ENCODE results near the gene ABLIM2. TPM values are rescaled to one million over a fixed set of nuclear protein-coding genes. Genes with fewer than 3 reads are reported as not detected.

ABLIM2 gene
- total and polyA plus RNA-seq, 4 donors = 12.2 to 60.4 (median 43.1) TPM

DNA sequence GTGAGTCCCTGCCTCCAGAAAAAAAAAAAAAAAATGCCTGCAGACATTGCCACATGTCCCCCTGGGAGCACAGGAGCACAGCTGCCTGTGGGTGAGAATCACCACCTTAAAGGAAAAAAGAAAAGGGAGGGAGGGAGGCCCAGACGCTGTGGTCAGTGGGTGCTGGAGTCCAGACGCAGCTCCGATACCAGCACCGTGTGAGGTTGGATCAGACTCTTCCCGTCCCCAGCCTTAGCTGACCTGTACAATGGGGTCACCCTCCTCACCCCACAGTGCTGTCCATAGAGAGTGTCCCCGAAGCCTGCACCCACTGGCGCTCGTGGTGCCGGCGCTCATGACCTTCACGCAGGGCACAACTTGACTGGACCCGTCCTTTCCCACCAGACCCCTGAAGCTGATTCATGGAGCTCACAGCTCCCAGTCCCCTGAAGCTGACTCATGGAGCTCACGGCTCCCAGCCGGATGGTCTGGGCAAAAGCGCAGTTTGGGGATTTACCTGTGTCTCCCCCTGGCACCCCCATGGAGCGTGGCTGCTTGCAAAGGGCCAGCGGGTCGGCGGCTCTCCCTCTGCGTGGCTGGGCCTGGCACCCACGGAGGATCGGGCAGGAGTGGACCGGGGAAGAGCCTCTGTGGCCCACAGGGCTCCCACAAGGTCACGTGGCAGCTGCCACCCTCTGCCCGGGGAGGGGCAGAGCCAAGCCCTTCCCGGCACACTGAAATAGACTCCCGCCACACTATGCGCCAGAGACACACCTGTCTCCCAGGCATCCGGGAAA is 31.4 kb downstream of the ABLIM2 start:
- 88% methylated on average over 23 of the region's 29 CpGs for WGBS (ENCODE audit: insufficient coverage)
- Histone ChIP-seq H3K27me3 (ENCODE audit: control insufficient read depth, insufficient read depth, low read length) (no peaks in the 10 kb centered on the region), H3K36me3 (ENCODE audit: control insufficient read depth, insufficient read depth, low read length) (peaks cover 22% of the 10 kb centered on the region), H3K4me3 (ENCODE audit: low read depth, low read length) (no peak overlapping the region), H3K4me1 (ENCODE audit: control insufficient read depth, insufficient read depth, low read length) (peaks cover 34% of the 10 kb centered on the region), H3K9me3 (ENCODE audit: control insufficient read depth, insufficient read depth, low read length) (no peaks in the 10 kb centered on the region), H3K27ac (ENCODE audit: low read depth, low read length) (no peak overlapping the region)
- no peak for DNase-seq (ENCODE audit: low read depth in 4 of 6, low spot score in 6 of 6)

GRCh38 chr4:8126523-8126922 is 32.1 kb downstream of the ABLIM2 start:
- H3K4me1 ChIP-seq (ENCODE audit: control insufficient read depth, insufficient read depth, low read length) = peaks cover 29% of the 10 kb centered on the region
- WGBS (ENCODE audit: insufficient coverage) = 87% methylated on average over 12 of the region's 13 CpGs

DNA sequence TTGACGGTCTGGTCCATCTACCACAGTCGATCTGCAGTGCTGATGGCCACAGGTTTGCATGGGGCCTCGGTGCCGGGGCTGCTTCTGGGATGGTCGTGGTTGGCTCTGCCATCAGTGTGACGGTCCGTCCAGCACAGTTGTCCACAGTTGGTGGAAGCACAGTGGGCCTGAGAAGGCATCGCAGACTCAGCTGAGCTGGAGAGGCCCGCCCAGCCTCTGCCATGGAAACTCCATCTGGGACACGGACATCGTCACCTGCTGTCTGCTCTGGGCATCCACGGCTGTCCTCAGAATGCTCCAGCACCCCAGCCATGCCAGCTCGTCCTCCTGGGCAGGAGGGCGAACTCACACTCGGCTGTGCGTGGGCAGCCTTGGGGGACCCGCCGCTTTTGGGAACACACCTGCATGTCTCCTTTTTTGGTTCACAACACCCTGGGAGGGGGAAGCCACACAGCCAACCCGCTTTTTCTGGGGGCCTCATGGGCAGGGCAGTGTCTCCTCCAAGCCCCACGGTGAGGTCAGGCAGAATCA is 33.0 kb downstream of the ABLIM2 start:
- 96% methylated on average over 20 of the region's 20 CpGs for WGBS (ENCODE audit: insufficient coverage)
- Histone ChIP-seq H3K4me1 (ENCODE audit: control insufficient read depth, insufficient read depth, low read length) (peaks cover 24% of the 10 kb centered on the region), H3K9me3 (ENCODE audit: control insufficient read depth, insufficient read depth, low read length) (no peaks in the 10 kb centered on the region), H3K36me3 (ENCODE audit: control insufficient read depth, insufficient read depth, low read length) (peaks cover 28% of the 10 kb centered on the region), H3K4me3 (ENCODE audit: low read depth, low read length) (no peak overlapping the region), H3K27ac (ENCODE audit: low read depth, low read length) (no peak overlapping the region), H3K27me3 (ENCODE audit: control insufficient read depth, insufficient read depth, low read length) (no peaks in the 10 kb centered on the region)
- DNase-seq (ENCODE audit: low read depth in 4 of 6, low spot score in 6 of 6) = no peak

More at GRCh38 chr4:8126523-8126922, 32.1 kb downstream of the ABLIM2 start:
- no peak overlapping the region for H3K27ac ChIP-seq (ENCODE audit: low read depth, low read length)
- H3K36me3 ChIP-seq (ENCODE audit: control insufficient read depth, insufficient read depth, low read length) = peaks cover 22% of the 10 kb centered on the region
- H3K4me3 ChIP-seq (ENCODE audit: low read depth, low read length) = no peak overlapping the region
- DNase-seq (ENCODE audit: low read depth in 4 of 6, low spot score in 6 of 6) = no peak
- no peaks in the 10 kb centered on the region for H3K9me3 ChIP-seq (ENCODE audit: control insufficient read depth, insufficient read depth, low read length)
- H3K27me3 ChIP-seq (ENCODE audit: control insufficient read depth, insufficient read depth, low read length) = no peaks in the 10 kb centered on the region

- no peak overlapping the region for H3K27ac ChIP-seq (ENCODE audit: low read depth, low read length)
- WGBS (ENCODE audit: insufficient coverage) = 84% methylated on average over 4 of the region's 5 CpGs
- no peaks in the 10 kb centered on the region for H3K9me3 ChIP-seq (ENCODE audit: control insufficient read depth, insufficient read depth, low read length)
- no peak for DNase-seq (ENCODE audit: low read depth in 4 of 6, low spot score in 6 of 6)
- peaks cover 21% of the 10 kb centered on the region for H3K4me1 ChIP-seq (ENCODE audit: control insufficient read depth, insufficient read depth, low read length)
- no peaks in the 10 kb centered on the region for H3K27me3 ChIP-seq (ENCODE audit: control insufficient read depth, insufficient read depth, low read length)
- no peak overlapping the region for H3K4me3 ChIP-seq (ENCODE audit: low read depth, low read length)
- peaks cover 30% of the 10 kb centered on the region for H3K36me3 ChIP-seq (ENCODE audit: control insufficient read depth, insufficient read depth, low read length)
Measured at GRCh38 chr4:8123870-8124269, 34.7 kb downstream of the ABLIM2 start.

DNA sequence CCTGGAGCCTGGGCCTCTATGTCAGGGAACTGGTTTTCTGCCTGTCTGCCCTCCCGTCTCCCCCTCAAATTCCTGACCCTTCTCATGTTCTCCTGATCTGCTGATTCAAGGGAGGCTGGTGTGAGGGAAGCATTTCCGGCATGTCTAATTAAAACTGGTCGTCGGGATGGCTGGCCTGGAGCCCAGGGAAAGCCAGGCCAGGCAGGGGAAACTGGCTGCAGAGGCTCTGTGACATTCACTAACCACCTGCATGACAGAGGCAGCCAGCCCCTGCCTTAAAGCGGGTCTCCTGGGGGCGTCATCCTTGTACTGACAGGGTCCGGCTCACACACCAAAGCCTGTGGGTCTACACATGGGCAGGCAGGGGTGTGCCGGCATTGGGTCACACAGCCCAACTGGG is 35.2 kb downstream of the ABLIM2 start:
- no peaks in the 10 kb centered on the region for H3K9me3 ChIP-seq (ENCODE audit: control insufficient read depth, insufficient read depth, low read length)
- no peak overlapping the region for H3K4me3 ChIP-seq (ENCODE audit: low read depth, low read length)
- peaks cover 21% of the 10 kb centered on the region for H3K4me1 ChIP-seq (ENCODE audit: control insufficient read depth, insufficient read depth, low read length)
- peaks cover 30% of the 10 kb centered on the region for H3K36me3 ChIP-seq (ENCODE audit: control insufficient read depth, insufficient read depth, low read length)
- no peaks in the 10 kb centered on the region for H3K27me3 ChIP-seq (ENCODE audit: control insufficient read depth, insufficient read depth, low read length)
- DNase-seq (ENCODE audit: low read depth in 4 of 6, low spot score in 6 of 6) = peak in 1 of 6 donors; percentile 33
- no peak overlapping the region for H3K27ac ChIP-seq (ENCODE audit: low read depth, low read length)
- 60% methylated on average over 7 of the region's 8 CpGs for WGBS (ENCODE audit: insufficient coverage)

- H3K4me3 ChIP-seq (ENCODE audit: low read depth, low read length) = no peak overlapping the region
- H3K27me3 ChIP-seq (ENCODE audit: control insufficient read depth, insufficient read depth, low read length) = no peaks in the 10 kb centered on the region
- peaks cover 26% of the 10 kb centered on the region for H3K4me1 ChIP-seq (ENCODE audit: control insufficient read depth, insufficient read depth, low read length)
- DNase-seq (ENCODE audit: low read depth in 4 of 6, low spot score in 6 of 6) = no peak
- H3K9me3 ChIP-seq (ENCODE audit: control insufficient read depth, insufficient read depth, low read length) = no peaks in the 10 kb centered on the region
- peaks cover 30% of the 10 kb centered on the region for H3K36me3 ChIP-seq (ENCODE audit: control insufficient read depth, insufficient read depth, low read length)
- whole genome bisulfite sequencing (ENCODE audit: insufficient coverage) = 90% methylated on average over 9 of the region's 10 CpGs
- H3K27ac ChIP-seq (ENCODE audit: low read depth, low read length) = no peak overlapping the region
Measured at GRCh38 chr4:8122746-8123145, 35.9 kb downstream of the ABLIM2 start.

DNA sequence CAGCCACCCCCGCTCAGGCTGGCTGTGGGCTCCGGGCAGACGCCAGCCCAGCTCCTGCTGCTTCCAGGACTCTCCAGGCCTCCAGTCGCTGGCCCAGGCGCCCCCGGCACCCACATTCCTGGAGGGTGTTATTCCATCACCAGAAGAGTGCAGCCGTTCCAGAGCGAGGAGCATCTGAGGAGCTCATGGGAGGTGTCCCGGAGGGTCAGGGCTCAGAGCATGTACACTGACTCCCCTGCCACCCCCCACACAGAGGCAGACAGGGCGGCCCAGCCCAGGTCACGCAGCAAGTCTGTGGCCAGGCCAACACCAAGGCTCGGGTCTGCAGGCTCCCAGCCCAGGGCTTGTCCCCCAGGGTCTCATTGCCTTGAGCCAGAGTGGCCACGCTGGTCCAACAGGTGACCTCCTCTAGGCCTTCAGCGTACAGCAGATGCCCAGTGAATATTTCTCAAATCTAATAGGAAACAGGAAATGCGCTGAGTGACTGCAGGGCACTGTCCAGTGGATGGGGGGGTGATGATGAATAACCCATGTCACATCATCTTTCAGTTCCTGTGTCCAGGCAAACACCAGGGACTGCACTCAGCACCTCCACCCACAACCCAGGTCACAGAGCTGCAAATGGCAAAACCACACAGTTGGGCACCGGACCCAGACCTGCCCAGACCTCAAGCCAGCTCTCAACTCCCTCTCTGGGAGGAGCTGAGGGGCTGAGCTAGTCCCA is 37.2 kb downstream of the ABLIM2 start:
- Histone ChIP-seq H3K4me1 (ENCODE audit: control insufficient read depth, insufficient read depth, low read length) (peaks cover 27% of the 10 kb centered on the region), H3K36me3 (ENCODE audit: control insufficient read depth, insufficient read depth, low read length) (peaks cover 25% of the 10 kb centered on the region), H3K4me3 (ENCODE audit: low read depth, low read length) (no peak overlapping the region), H3K27ac (ENCODE audit: low read depth, low read length) (no peak overlapping the region), H3K27me3 (ENCODE audit: control insufficient read depth, insufficient read depth, low read length) (no peaks in the 10 kb centered on the region), H3K9me3 (ENCODE audit: control insufficient read depth, insufficient read depth, low read length) (no peaks in the 10 kb centered on the region)
- no peak for DNase-seq (ENCODE audit: low read depth in 4 of 6, low spot score in 6 of 6)
- 91% methylated on average over 15 of the region's 16 CpGs for WGBS (ENCODE audit: insufficient coverage)

- Histone ChIP-seq H3K4me3 (ENCODE audit: low read depth, low read length) (no peak overlapping the region), H3K27ac (ENCODE audit: low read depth, low read length) (no peak overlapping the region), H3K9me3 (ENCODE audit: control insufficient read depth, insufficient read depth, low read length) (no peaks in the 10 kb centered on the region), H3K36me3 (ENCODE audit: control insufficient read depth, insufficient read depth, low read length) (peaks cover 17% of the 10 kb centered on the region), H3K4me1 (ENCODE audit: control insufficient read depth, insufficient read depth, low read length) (peaks cover 19% of the 10 kb centered on the region), H3K27me3 (ENCODE audit: control insufficient read depth, insufficient read depth, low read length) (no peaks in the 10 kb centered on the region)
- DNase-seq (ENCODE audit: low read depth in 4 of 6, low spot score in 6 of 6) = no peak
- WGBS (ENCODE audit: insufficient coverage) = 77% methylated on average over 12 of the region's 12 CpGs
Measured at GRCh38 chr4:8120501-8120900, 38.1 kb downstream of the ABLIM2 start.

GRCh38 chr4:8119877-8120276 is 38.7 kb downstream of the ABLIM2 start:
- no peak for DNase-seq (ENCODE audit: low read depth in 4 of 6, low spot score in 6 of 6)
- Histone ChIP-seq H3K36me3 (ENCODE audit: control insufficient read depth, insufficient read depth, low read length) (peaks cover 14% of the 10 kb centered on the region), H3K4me1 (ENCODE audit: control insufficient read depth, insufficient read depth, low read length) (peaks cover 19% of the 10 kb centered on the region), H3K9me3 (ENCODE audit: control insufficient read depth, insufficient read depth, low read length) (no peaks in the 10 kb centered on the region), H3K27ac (ENCODE audit: low read depth, low read length) (no peak overlapping the region), H3K27me3 (ENCODE audit: control insufficient read depth, insufficient read depth, low read length) (no peaks in the 10 kb centered on the region), H3K4me3 (ENCODE audit: low read depth, low read length) (no peak overlapping the region)
- 83% methylated on average over 18 of the region's 18 CpGs for WGBS (ENCODE audit: insufficient coverage)

Measured in spinal cord (tissue), 10 donors.